ENCODE data around the gene GPR26. TPM values are rescaled to one million over a fixed set of nuclear protein-coding genes. Genes with fewer than 3 reads are reported as not detected.

GPR26 gene
- total and polyA plus RNA-seq, 2 experiments from 2014 or later: not detected

GRCh38 chr10:123624086-123624485, 42.1 kb upstream of the GPR26 start:
- 84% methylated on average over 2 of the region's 2 CpGs for WGBS (ENCODE audit: low lambda C conversion rate, missing lambda C conversion rate)
- no peak overlapping the region for H2AFZ ChIP-seq
- TF ChIP-seq CTCF (IDR thresholded peaks at IDR 0.05; ENCODE audit: poor library complexity) (no peak), EZH2phosphoT487 (IDR thresholded peaks at IDR 0.05; ENCODE audit: low read depth, severe bottlenecking, unreplicated experiment) (no peak), EZH2 (IDR thresholded peaks at IDR 0.05; ENCODE audit: borderline replicate concordance) (no peak)
- H4K20me1 ChIP-seq (ENCODE audit: insufficient read depth, poor library complexity, severe bottlenecking): no peaks in the 10 kb centered on the region
- no peaks in the 10 kb centered on the region for H3K79me2 ChIP-seq
- no peaks in the 10 kb centered on the region for H3K4me1 ChIP-seq (ENCODE audit: insufficient read depth)
- no peaks in the 10 kb centered on the region for H3K36me3 ChIP-seq (replicated peaks; ENCODE audit: insufficient read depth, low read depth)
- H3K27me3 ChIP-seq: no peaks in the 10 kb centered on the region
- no peak overlapping the region for H3K4me3 ChIP-seq
- H3K9me2 ChIP-seq (replicated peaks; ENCODE audit: insufficient read depth): no peaks in the 10 kb centered on the region
- DNase-seq (ENCODE audit: low spot score): no peak
- no peak overlapping the region for H3K4me2 ChIP-seq
- H3K27ac ChIP-seq: no peak overlapping the region
- H3K9me3 ChIP-seq (ENCODE audit: low read depth): no peaks in the 10 kb centered on the region

GRCh38 chr10:123633106-123633505, 33.0 kb upstream of the GPR26 start:
- no peaks in the 10 kb centered on the region for H3K9me2 ChIP-seq (replicated peaks; ENCODE audit: insufficient read depth)
- no peak overlapping the region for H3K4me3 ChIP-seq
- H3K27me3 ChIP-seq: no peaks in the 10 kb centered on the region
- no peaks in the 10 kb centered on the region for H3K4me1 ChIP-seq (ENCODE audit: insufficient read depth)
- no peaks in the 10 kb centered on the region for H3K79me2 ChIP-seq
- no peak overlapping the region for H2AFZ ChIP-seq
- no peak for TF ChIP-seq EZH2phosphoT487 (IDR thresholded peaks at IDR 0.05; ENCODE audit: low read depth, severe bottlenecking, unreplicated experiment)
- TF ChIP-seq EZH2 (IDR thresholded peaks at IDR 0.05; ENCODE audit: borderline replicate concordance): no peak
- no peak for TF ChIP-seq CTCF (IDR thresholded peaks at IDR 0.05; ENCODE audit: poor library complexity)
- no peak for DNase-seq (ENCODE audit: low spot score)
- WGBS (ENCODE audit: low lambda C conversion rate, missing lambda C conversion rate): 95% methylated on average over 3 of the region's 3 CpGs
- H3K36me3 ChIP-seq (replicated peaks; ENCODE audit: insufficient read depth, low read depth): no peaks in the 10 kb centered on the region
- H4K20me1 ChIP-seq (ENCODE audit: insufficient read depth, poor library complexity, severe bottlenecking): no peaks in the 10 kb centered on the region
- no peak overlapping the region for H3K27ac ChIP-seq
- no peak overlapping the region for H3K4me2 ChIP-seq
- no peaks in the 10 kb centered on the region for H3K9me3 ChIP-seq (ENCODE audit: low read depth)

GRCh38 chr10:123633636-123634035, 32.5 kb upstream of the GPR26 start:
- Histone ChIP-seq H3K79me2 (no peaks in the 10 kb centered on the region), H3K27me3 (no peaks in the 10 kb centered on the region), H3K36me3 (replicated peaks; ENCODE audit: insufficient read depth, low read depth) (no peaks in the 10 kb centered on the region), H3K9me3 (ENCODE audit: low read depth) (no peaks in the 10 kb centered on the region), H3K9me2 (replicated peaks; ENCODE audit: insufficient read depth) (no peaks in the 10 kb centered on the region), H4K20me1 (ENCODE audit: insufficient read depth, poor library complexity, severe bottlenecking) (no peaks in the 10 kb centered on the region), H2AFZ (no peak overlapping the region), H3K4me1 (ENCODE audit: insufficient read depth) (no peaks in the 10 kb centered on the region), H3K4me2 (no peak overlapping the region), H3K4me3 (no peak overlapping the region), H3K27ac (no peak overlapping the region)
- 73% methylated on average over 5 of the region's 5 CpGs for WGBS (ENCODE audit: low lambda C conversion rate, missing lambda C conversion rate)
- TF ChIP-seq CTCF (IDR thresholded peaks at IDR 0.05; ENCODE audit: poor library complexity): no peak
- TF ChIP-seq EZH2 (IDR thresholded peaks at IDR 0.05; ENCODE audit: borderline replicate concordance): no peak
- no peak for TF ChIP-seq EZH2phosphoT487 (IDR thresholded peaks at IDR 0.05; ENCODE audit: low read depth, severe bottlenecking, unreplicated experiment)
- DNase-seq (ENCODE audit: low spot score): no peak

- no peak for TF ChIP-seq EZH2phosphoT487 (IDR thresholded peaks at IDR 0.05; ENCODE audit: low read depth, severe bottlenecking, unreplicated experiment)
- TF ChIP-seq EZH2 (IDR thresholded peaks at IDR 0.05; ENCODE audit: borderline replicate concordance): no peak
- no peak for TF ChIP-seq CTCF (IDR thresholded peaks at IDR 0.05; ENCODE audit: poor library complexity)
- Histone ChIP-seq H3K9me3 (ENCODE audit: low read depth) (no peaks in the 10 kb centered on the region), H2AFZ (no peak overlapping the region), H3K36me3 (replicated peaks; ENCODE audit: insufficient read depth, low read depth) (no peaks in the 10 kb centered on the region), H4K20me1 (ENCODE audit: insufficient read depth, poor library complexity, severe bottlenecking) (no peaks in the 10 kb centered on the region), H3K4me3 (no peak overlapping the region), H3K27ac (no peak overlapping the region), H3K27me3 (no peaks in the 10 kb centered on the region), H3K9me2 (replicated peaks; ENCODE audit: insufficient read depth) (no peaks in the 10 kb centered on the region), H3K4me2 (no peak overlapping the region), H3K79me2 (no peaks in the 10 kb centered on the region), H3K4me1 (ENCODE audit: insufficient read depth) (no peaks in the 10 kb centered on the region)
- no peak for DNase-seq (ENCODE audit: low spot score)
- 89% methylated on average over 6 of the region's 6 CpGs for WGBS (ENCODE audit: low lambda C conversion rate, missing lambda C conversion rate)
Measured at GRCh38 chr10:123634221-123634620, 31.9 kb upstream of the GPR26 start.
